GM23248 (cell line): ENCODE data around the gene CTNNBIP1. TPM values are rescaled to one million over a fixed set of nuclear protein-coding genes. Genes with fewer than 3 reads are reported as not detected.

Source experiments
- DNase-seq: peaks from one replicate; pipeline ENCODE4 v3.0.0-alpha.2; 2015
- H2AFZ ChIP-seq: fragments of 200-600 bp; sonication (generic); 2 replicates; pipeline ENCODE4 v1.6.1; 2016; ENCODE audit warnings: antibody characterized with exemption
- H3F3A ChIP-seq: fragments of 200-600 bp; sonication (generic); 2 replicates; pipeline ENCODE4 v1.6.1; 2016; ENCODE audit warnings: mild to moderate bottlenecking, antibody characterized with exemption, mixed run types; ENCODE audit not compliant: insufficient read depth
- H3K27ac ChIP-seq: fragments of 200-600 bp; sonication (generic); 2 replicates; pipeline ENCODE4 v1.5.1; 2016; ENCODE audit warnings: mild to moderate bottlenecking
- H3K27me3 ChIP-seq: fragments of 200-600 bp; sonication (generic); replicated peaks from 2 replicates; pipeline ENCODE4 v1.6.1; 2016; ENCODE audit warnings: mild to moderate bottlenecking; ENCODE audit not compliant: insufficient read depth
- H3K36me3 ChIP-seq: fragments of 200-600 bp; sonication (generic); 2 replicates; pipeline ENCODE4 v1.6.1; 2016; ENCODE audit warnings: low read depth, mild to moderate bottlenecking
- H3K4me1 ChIP-seq: fragments of 200-600 bp; sonication (generic); 2 replicates; pipeline ENCODE4 v1.6.1; 2016; ENCODE audit warnings: mild to moderate bottlenecking; ENCODE audit not compliant: insufficient read depth
- H3K4me2 ChIP-seq: fragments of 200-600 bp; sonication (generic); one replicate; pipeline ENCODE4 v1.6.1; 2016; ENCODE audit warnings: mild to moderate bottlenecking; ENCODE audit not compliant: unreplicated experiment
- H3K4me3 ChIP-seq: fragments of 200-600 bp; sonication (generic); 2 replicates; pipeline ENCODE4 v1.5.1; 2016; ENCODE audit warnings: mild to moderate bottlenecking
- H3K79me2 ChIP-seq: fragments of 200-600 bp; sonication (generic); 2 replicates; pipeline ENCODE4 v1.6.1; 2016; ENCODE audit warnings: mild to moderate bottlenecking; ENCODE audit not compliant: insufficient read depth
- H3K9ac ChIP-seq: fragments of 200-600 bp; sonication (generic); 2 replicates; pipeline ENCODE4 v1.6.1; 2016; ENCODE audit warnings: mild to moderate bottlenecking
- H3K9me2 ChIP-seq: fragments of 200-600 bp; sonication (generic); 2 replicates; pipeline ENCODE4 v1.6.1; 2016; ENCODE audit warnings: mixed run types, mild to moderate bottlenecking, moderate library complexity; ENCODE audit not compliant: insufficient read depth
- H3K9me3 ChIP-seq: fragments of 200-600 bp; sonication (generic); one replicate; pipeline ENCODE4 v1.6.1; 2017; ENCODE audit warnings: low read depth
- H4K20me1 ChIP-seq: fragments of 200-600 bp; sonication (generic); 2 replicates; pipeline ENCODE4 v1.6.0; 2016; ENCODE audit not compliant: insufficient read depth
- EZH2 ChIP-seq: fragments of 200-600 bp; sonication (generic); IDR thresholded peaks from 2 replicates; pipeline ENCODE4 v1.6.1; 2018; ENCODE audit warnings: antibody characterized with exemption, mild to moderate bottlenecking; ENCODE audit not compliant: insufficient read depth, poor library complexity, severe bottlenecking
- EZH2phosphoT487 ChIP-seq: fragments of 200-600 bp; sonication (generic); IDR thresholded peaks from 2 replicates; pipeline ENCODE4 v1.6.1; 2018; ENCODE audit warnings: antibody characterized with exemption, moderate library complexity, mild to moderate bottlenecking, low read depth; ENCODE audit not compliant: insufficient read depth
- WGBS, 2 experiments: methylation state at CpG; one replicate each; pipeline ENCODE4 v1.1.6; 2015 to 2017; ENCODE audit warnings: low lambda C conversion rate in 2 of 2, low coverage in 1 of 2; ENCODE audit errors: missing lambda C conversion rate in 2 of 2; 5-methylcytosine and 5-hydroxymethylcytosine counted together
- in situ Hi-C: fragments of 300-500 bp; cut with MboI; formaldehyde crosslinking; loops from 2 replicates; pipeline ENCODE4 v1.15.0; 2020
- polyA plus RNA-seq: library from polyadenylated mRNA; unstranded; fragments of >200 nt; fragmentation: Nextera tagmentation; extraction: Ambion mirVana; gene quantifications from 2 replicates; pipeline ENCODE4 v1.2.1, GENCODE V29; 2016
- total RNA-seq: library from RNA; depleted of rRNA; stranded (reverse); fragments of >200 nt; shearing (Covaris generic); gene quantifications from 2 replicates; pipeline ENCODE4 v1.2.3, GENCODE V29; 2014

The CTNNBIP1 gene
- total and polyA plus RNA-seq, 2 experiments from 2014 or later = 22.2 to 31.0 TPM

- H3K9me2 ChIP-seq = no peaks in the 10 kb centered on the region
- no peak overlapping the region for H2AFZ ChIP-seq
- TF ChIP-seq EZH2 (no peak), EZH2phosphoT487 (no peak)
- H3K4me1 ChIP-seq = no peaks in the 10 kb centered on the region
- no peak overlapping the region for H3K27ac ChIP-seq
- WGBS, 2 experiments = 69 to 70% methylated on average over 9 of the region's 9 CpGs
- H3K4me2 ChIP-seq = no peak overlapping the region
- no peak overlapping the region for H3K9ac ChIP-seq
- H3K9me3 ChIP-seq = no peaks in the 10 kb centered on the region
- H4K20me1 ChIP-seq = no peaks in the 10 kb centered on the region
- in situ Hi-C loops = no loop called here
- no peaks in the 10 kb centered on the region for H3K27me3 ChIP-seq
- H3K4me3 ChIP-seq = no peak overlapping the region
- no peaks in the 10 kb centered on the region for H3F3A ChIP-seq
- no peaks in the 10 kb centered on the region for H3K79me2 ChIP-seq
- no peaks in the 10 kb centered on the region for H3K36me3 ChIP-seq
- no peak for DNase-seq
Measured at GRCh38 chr1:9835404-9835757, 74.7 kb downstream of the CTNNBIP1 start.

GRCh38 chr1:9833632-9834031 is 76.4 kb downstream of the CTNNBIP1 start:
- Histone ChIP-seq H3K36me3 (no peaks in the 10 kb centered on the region), H3K4me3 (no peak overlapping the region), H3K27me3 (no peaks in the 10 kb centered on the region), H3K79me2 (no peaks in the 10 kb centered on the region), H4K20me1 (no peaks in the 10 kb centered on the region), H3K4me2 (no peak overlapping the region), H3F3A (no peaks in the 10 kb centered on the region), H3K9ac (no peak overlapping the region), H3K9me3 (no peaks in the 10 kb centered on the region), H3K27ac (no peak overlapping the region), H3K4me1 (no peaks in the 10 kb centered on the region), H2AFZ (no peak overlapping the region), H3K9me2 (no peaks in the 10 kb centered on the region)
- WGBS, 2 experiments = 79 to 83% methylated on average over 3 of the region's 3 CpGs
- in situ Hi-C loops = no loop called here
- no peak for TF ChIP-seq EZH2
- no peak for TF ChIP-seq EZH2phosphoT487
- no peak for DNase-seq

DNA sequence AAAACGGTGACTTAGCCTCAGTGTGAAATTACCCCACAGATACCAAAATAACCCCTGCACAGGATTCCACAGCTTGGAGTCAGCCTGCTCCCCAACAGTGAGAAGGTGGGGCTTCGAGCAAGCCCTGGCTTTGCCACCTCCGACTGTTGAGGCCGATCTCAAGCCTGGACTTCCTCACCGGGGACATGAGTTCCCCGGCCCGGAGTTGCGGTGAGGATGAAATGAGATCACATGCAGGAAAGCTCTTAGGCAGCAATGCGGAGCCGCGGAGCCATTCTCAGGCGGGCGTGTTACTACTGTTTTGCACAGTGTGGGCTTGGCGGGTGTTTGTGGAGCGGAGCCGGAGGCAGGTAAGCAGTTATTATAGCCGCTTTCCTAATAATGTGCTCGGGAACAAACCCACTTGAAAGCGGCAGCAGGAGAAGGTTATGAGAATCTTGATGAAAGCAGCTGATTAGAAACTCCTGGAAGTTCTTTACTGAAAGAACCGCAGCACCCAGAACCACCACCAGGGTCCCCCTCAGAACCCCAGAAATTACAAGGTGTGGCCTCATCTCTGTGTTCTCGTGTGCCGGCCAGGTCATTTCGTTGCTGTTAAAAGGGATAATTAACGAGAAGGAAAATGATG is 82.4 kb downstream of the CTNNBIP1 start:
- Histone ChIP-seq H4K20me1 (no peaks in the 10 kb centered on the region), H3K27ac (no peak overlapping the region), H3K79me2 (peaks cover 2% of the 10 kb centered on the region; the same call in 1 of the 2 replicates), H3K9ac (no peak overlapping the region), H3K4me1 (peaks cover 29% of the 10 kb centered on the region), H3K4me3 (no peak overlapping the region), H3K9me3 (no peaks in the 10 kb centered on the region), H2AFZ (peak overlapping the region; percentile 5; the same call in 1 of the 2 replicates), H3K27me3 (no peaks in the 10 kb centered on the region), H3K36me3 (no peaks in the 10 kb centered on the region), H3F3A (peaks cover 27% of the 10 kb centered on the region), H3K9me2 (no peaks in the 10 kb centered on the region), H3K4me2 (peak overlapping the region; percentile 5)
- DNase-seq = peak; percentile 85
- in situ Hi-C loops = no loop called here
- TF ChIP-seq EZH2 (no peak), EZH2phosphoT487 (no peak)
- WGBS, 2 experiments = 67% methylated on average over 24 of the region's 24 CpGs

DNA sequence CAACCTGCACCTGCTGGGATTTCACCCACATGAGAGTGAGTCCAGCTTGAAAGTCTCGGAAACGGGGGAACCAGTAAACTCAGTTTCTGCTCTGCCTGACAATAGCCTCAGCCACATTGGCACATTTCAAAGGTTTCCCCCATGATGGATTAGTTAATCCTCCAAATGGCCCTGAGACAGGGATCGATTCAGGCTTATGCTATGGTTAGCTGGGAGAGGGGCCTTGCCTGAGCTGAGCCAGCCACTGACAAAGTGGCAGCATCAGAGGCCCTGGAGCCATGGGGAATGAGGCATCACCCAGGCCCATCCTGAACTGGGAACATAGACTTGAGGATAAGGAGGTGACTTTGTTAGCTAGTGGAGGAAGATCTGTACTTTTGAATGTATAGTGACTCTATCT is 83.5 kb downstream of the CTNNBIP1 start:
- Histone ChIP-seq H4K20me1 (0 out of 2 replicates have a peak, but pooled peaks cover 4% of the 10 kb centered on the region), H3F3A (peaks cover 35% of the 10 kb centered on the region), H2AFZ (no peak overlapping the region), H3K4me2 (no peak overlapping the region), H3K9me3 (no peaks in the 10 kb centered on the region), H3K4me3 (no peak overlapping the region), H3K36me3 (no peaks in the 10 kb centered on the region), H3K27ac (no peak overlapping the region), H3K4me1 (peaks cover 38% of the 10 kb centered on the region), H3K9ac (no peak overlapping the region), H3K9me2 (no peaks in the 10 kb centered on the region), H3K27me3 (no peaks in the 10 kb centered on the region), H3K79me2 (peaks cover 12% of the 10 kb centered on the region)
- peak; percentile 7 for DNase-seq
- TF ChIP-seq EZH2phosphoT487 (no peak), EZH2 (no peak)
- in situ Hi-C loops = no loop called here
- 98% methylated on average over 3 of the region's 3 CpGs for WGBS, 2 experiments

DNA sequence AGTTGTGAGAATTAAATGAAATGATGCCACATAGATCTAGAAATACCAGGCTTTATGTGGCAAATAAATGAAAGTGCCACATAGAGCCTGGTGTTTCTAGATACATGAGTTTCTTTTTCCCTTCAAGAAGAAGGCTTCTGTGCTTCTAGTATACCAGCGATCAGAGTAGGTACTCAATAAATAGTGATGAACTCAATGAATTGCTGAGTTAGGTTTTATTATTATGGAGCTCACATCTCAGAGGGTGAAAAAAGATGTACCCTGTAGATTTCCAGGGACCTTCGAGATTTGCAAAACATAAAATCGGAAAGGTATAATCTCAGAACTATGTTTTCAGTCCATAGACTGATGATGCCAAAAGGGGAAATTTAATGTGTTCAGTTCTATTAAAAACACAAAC is 84.0 kb downstream of the CTNNBIP1 start:
- Histone ChIP-seq H3K4me1 (peaks cover 40% of the 10 kb centered on the region), H3K9me3 (no peaks in the 10 kb centered on the region), H3K4me2 (peak overlapping the region; percentile 41), H3K27ac (peak overlapping the region; percentile 62), H3K9me2 (no peaks in the 10 kb centered on the region), H4K20me1 (0 out of 2 replicates have a peak, but pooled peaks cover 4% of the 10 kb centered on the region), H3K79me2 (peaks cover 18% of the 10 kb centered on the region), H3K27me3 (no peaks in the 10 kb centered on the region), H2AFZ (peak overlapping the region; percentile 51), H3K9ac (peak overlapping the region; percentile 27; the same call in 1 of the 2 replicates), H3F3A (peaks cover 35% of the 10 kb centered on the region), H3K4me3 (peak overlapping the region; percentile 26; the same call in 1 of the 2 replicates), H3K36me3 (no peaks in the 10 kb centered on the region)
- WGBS, 2 experiments = 72 to 80% methylated on average over 3 of the region's 3 CpGs
- in situ Hi-C loops = no loop called here
- TF ChIP-seq EZH2 = no peak
- no peak for TF ChIP-seq EZH2phosphoT487
- no peak for DNase-seq
